Measurements from ENCODE around the gene FAM193B. TPM values are rescaled to one million over a fixed set of nuclear protein-coding genes. Genes with fewer than 3 reads are reported as not detected.

Gene FAM193B
- total and polyA plus RNA-seq, 2 of the 13 experiments (the other 11 are each of a cell fraction or from before 2014, with no cell fraction given), result 21.2 to 40.9 TPM

GRCh38 chr5:177516601-177517568, 37.5 kb downstream of the FAM193B start, which contains the start of gene DDX41 (continued):
- TF ChIP-seq ZSCAN12 (CRISPR knock-in tag; IDR thresholded peaks at IDR 0.05) (no peak), ZNF484 (CRISPR knock-in tag; IDR thresholded peaks at IDR 0.05; ENCODE audit: borderline replicate concordance, low read depth) (no peak; the same call in 1 of the 2 replicates), ZNF629 (CRISPR knock-in tag; conservative IDR thresholded peaks at IDR 0.05) (no peak), RARA (CRISPR knock-in tag; IDR thresholded peaks at IDR 0.05) (peak; percentile 11; the same call in 1 of the 2 replicates), THYN1 (CRISPR knock-in tag; IDR thresholded peaks at IDR 0.05; ENCODE audit: borderline replicate concordance, low read depth) (no peak), NFYB (CRISPR knock-in tag; IDR thresholded peaks at IDR 0.05) (peak; percentile 90), ZBED4 (CRISPR knock-in tag; IDR thresholded peaks at IDR 0.05; ENCODE audit: borderline replicate concordance) (peak; percentile 65; the same call in 1 of the 2 replicates), ZKSCAN8 (CRISPR knock-in tag; IDR thresholded peaks at IDR 0.05; ENCODE audit: borderline replicate concordance) (peak; percentile 86; the same call in 1 of the 2 replicates), ATF7-NPFF (CRISPR knock-in tag; IDR thresholded peaks at IDR 0.05; ENCODE audit: low read depth) (no peak), ZNF331 (CRISPR knock-in tag; IDR thresholded peaks at IDR 0.05) (peak; percentile 89), SALL2 (CRISPR knock-in tag; IDR thresholded peaks at IDR 0.05) (peak; percentile 96), NFYC (CRISPR knock-in tag; IDR thresholded peaks at IDR 0.05) (peak; percentile 91), NR2F1 (CRISPR knock-in tag; IDR thresholded peaks at IDR 0.05) (peak in 1 of 2 experiments; percentile 33; a peak in 1 of 4 replicates), GFI1 (CRISPR knock-in tag; IDR thresholded peaks at IDR 0.05; ENCODE audit: borderline replicate concordance) (peak; percentile 83; the same call in 1 of the 2 replicates), E2F2 (CRISPR knock-in tag; IDR thresholded peaks at IDR 0.05; ENCODE audit: borderline replicate concordance) (no peak), ZNF839 (CRISPR knock-in tag; IDR thresholded peaks at IDR 0.05; ENCODE audit: borderline replicate concordance) (0 out of 2 replicates have a peak, but pooled peaks have one; percentile 46), MXD1 (CRISPR knock-in tag; IDR thresholded peaks at IDR 0.05) (peak; percentile 82), ZNF572 (CRISPR knock-in tag; IDR thresholded peaks at IDR 0.05) (no peak; the same call in 1 of the 2 replicates), ZNF782 (CRISPR knock-in tag; IDR thresholded peaks at IDR 0.05; ENCODE audit: borderline replicate concordance) (peak; percentile 90), ZNF816 (CRISPR knock-in tag; IDR thresholded peaks at IDR 0.05; ENCODE audit: borderline replicate concordance) (no peak), CEBPB (IDR thresholded peaks at IDR 0.05; ENCODE audit: borderline replicate concordance, low read depth, low read length) (no peak), ZKSCAN5 (CRISPR knock-in tag; IDR thresholded peaks at IDR 0.05) (no peak), MXD4 (CRISPR knock-in tag; IDR thresholded peaks at IDR 0.05) (peak; percentile 95), NCOA5 (CRISPR knock-in tag; IDR thresholded peaks at IDR 0.05) (no peak)
